Stimulated activated CD8-positive, alpha-beta memory T cell treated with anti-CD3 and anti-CD28 coated beads, Interleukin-2, amount 100 ng/mL, for 1 hour (primary cell): Measurements from ENCODE around the gene TNFSF8.

ENCODE experiments used
- DNase-seq, 2 donors: peaks; one replicate each; pipeline ENCODE4 v3.0.0-alpha.2; 2020; ENCODE audit warnings: low read depth in 2 of 2

Gene TNFSF8

DNA sequence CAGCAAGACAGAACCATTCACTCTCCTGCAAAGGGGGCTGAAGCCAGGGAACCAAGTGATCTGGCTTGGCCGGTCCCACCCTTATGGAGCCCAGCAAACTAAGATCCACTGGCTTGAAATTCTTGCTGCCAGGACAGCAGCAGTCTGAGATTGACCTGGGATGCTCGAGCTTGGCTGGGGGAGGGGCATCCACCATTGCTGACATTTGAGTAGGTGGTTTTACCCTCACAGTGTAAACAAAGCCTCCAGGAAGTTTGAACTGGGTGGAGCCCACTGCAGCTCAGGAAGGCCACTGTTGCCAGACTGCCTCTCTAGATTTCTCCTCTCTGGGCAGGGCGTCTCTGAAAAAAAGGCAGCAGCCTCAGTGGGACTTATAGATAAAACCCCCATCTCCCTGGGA lies 60.5 kb downstream of the TNFSF8 start:
- DNase-seq = no peak

DNA sequence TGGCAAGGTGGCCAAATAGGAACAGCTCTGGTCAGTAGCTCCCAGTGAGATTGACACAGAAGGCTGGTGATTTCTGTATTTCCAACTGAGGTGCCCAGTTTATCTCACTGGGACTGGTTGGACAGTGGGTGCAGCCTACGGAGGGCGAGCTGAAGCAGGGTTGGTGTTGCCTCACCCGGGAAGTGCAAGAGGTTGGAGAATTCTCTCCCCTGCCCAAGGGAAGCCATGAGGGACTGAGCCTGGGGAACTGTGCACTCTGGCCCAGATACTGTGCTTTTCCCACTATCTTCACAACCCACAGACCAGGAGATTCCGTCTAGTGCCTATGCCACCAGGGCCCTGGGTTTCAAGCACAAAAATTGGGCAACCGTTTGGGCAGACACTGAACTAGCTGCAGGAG lies 61.0 kb downstream of the TNFSF8 start:
- no peak for DNase-seq

DNA sequence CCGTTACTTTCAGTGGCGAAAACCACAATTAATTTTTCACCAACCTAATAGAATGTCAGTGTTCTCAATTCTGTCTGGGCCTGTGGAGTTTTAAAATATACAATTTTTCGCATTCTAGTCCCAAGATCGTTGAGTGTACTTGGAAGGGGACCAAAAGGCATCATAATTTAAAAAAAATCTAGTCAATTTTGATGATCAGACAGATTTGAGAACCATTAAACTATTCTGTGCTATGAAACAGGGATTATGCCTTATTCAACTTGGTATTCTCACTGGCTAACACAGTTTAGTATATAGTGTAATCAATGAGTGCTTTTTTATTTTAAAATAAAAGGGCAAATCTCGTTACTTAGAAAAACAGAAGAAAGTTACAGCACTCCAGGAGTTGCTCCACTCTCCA lies 63.1 kb downstream of the TNFSF8 start:
- DNase-seq = no peak

DNA sequence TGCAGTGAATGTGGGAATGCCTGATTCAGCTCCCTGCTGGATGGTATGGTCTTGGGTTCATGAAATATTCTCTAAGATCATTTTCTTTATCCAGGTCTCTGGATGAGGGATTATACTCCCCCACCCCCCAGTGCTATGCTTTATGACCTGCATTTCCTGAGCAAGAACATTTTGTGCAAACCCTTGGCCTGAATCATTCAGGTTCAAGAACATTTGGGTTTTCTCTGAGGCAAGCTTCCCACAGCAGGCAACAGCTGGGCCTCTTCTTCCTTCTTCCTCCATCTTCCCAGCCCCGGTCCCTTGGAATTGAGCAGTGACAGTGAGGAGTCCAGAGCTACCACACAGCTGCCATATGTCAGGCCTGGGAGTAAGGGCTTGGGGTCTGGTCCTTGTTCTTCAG lies 65.9 kb downstream of the TNFSF8 start:
- no peak for DNase-seq

DNA sequence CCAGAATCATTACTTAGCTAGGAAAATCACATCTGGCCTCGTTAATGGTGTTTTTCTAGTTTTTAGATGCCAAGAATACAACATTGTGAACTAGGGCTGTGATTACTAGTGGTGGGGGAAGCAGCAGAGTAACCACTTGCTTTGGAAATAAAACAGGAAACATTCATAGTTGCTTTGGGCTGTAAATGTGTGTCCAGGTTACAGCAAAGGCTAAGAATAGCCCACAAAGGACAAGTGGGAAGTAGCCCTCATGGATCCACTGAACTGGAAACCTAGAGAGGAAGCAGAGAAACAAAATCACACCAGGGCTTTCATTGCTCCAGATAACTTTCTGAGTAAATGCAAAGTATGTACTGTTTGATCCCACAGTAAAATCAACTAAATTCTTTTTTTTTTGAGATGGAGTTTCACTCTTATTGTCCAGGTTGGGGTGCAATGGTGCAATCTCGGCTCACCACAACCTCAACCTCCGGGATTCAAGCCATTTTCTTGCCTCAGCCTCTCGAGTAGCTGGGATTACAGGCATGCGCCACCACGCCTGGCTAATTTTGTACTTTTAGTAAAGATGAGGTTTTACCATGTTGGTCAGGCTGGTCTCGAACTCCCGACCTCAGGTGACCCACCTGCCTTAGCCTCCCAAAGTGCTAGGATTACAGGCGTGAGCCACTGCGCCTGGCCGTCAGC lies 68.3 kb downstream of the TNFSF8 start:
- DNase-seq = no peak

DNA sequence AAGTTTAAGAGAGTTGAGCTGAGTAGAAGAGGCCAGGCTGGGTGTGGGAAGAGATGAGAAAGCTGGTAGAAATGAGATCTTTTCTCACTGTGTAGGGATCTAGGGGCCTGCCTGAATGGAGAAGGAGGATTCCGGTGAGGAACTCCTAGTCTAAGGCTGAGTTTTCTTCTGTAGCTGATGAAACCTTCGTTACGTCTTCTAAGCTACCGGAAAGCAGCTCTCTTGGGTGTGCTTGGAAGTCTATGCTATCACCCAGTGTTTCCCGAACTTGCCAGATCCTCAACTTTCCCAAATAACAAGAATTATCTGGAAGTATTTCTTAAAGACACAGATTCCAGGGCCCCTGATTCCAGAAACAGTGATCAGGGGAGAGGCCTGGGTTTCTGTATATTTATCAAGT lies 69.1 kb downstream of the TNFSF8 start:
- no peak for DNase-seq

DNA sequence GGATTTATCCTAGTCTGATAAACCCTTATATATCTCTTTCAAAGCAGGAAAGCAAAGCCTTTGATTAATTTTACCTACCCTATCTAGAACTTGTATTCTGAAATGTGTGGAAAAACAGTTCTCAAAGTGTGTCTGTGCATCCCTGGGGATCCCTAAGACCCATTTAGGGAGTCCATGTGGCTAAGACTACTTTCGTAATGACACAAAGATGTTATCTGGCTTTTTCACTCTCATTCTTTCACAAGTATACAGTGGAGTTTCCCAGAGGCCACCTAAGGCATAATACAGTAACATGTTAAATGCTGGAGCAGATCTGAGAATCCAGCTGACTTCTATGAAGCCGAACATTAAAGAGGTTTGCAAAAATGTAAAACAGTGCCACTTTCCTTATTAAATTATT lies 70.2 kb downstream of the TNFSF8 start:
- no peak for DNase-seq

DNA sequence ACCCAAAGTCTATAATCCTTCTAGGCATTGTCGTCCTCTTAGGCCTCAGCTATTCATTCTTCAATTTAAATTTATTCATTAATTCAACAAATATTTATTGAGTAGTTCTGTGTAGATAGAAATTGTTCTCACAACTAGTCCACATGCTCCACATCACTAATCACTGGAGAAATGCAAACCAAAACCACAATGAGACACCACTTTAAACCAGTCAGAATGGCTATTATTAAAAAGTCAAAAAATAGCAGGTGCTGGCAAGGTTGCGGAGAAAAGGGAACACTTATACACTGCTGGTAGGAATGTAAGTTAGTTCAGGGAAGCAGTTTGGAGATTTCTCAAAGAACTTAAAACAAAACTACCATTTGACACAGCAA lies 73.5 kb downstream of the TNFSF8 start:
- no peak for DNase-seq

DNA sequence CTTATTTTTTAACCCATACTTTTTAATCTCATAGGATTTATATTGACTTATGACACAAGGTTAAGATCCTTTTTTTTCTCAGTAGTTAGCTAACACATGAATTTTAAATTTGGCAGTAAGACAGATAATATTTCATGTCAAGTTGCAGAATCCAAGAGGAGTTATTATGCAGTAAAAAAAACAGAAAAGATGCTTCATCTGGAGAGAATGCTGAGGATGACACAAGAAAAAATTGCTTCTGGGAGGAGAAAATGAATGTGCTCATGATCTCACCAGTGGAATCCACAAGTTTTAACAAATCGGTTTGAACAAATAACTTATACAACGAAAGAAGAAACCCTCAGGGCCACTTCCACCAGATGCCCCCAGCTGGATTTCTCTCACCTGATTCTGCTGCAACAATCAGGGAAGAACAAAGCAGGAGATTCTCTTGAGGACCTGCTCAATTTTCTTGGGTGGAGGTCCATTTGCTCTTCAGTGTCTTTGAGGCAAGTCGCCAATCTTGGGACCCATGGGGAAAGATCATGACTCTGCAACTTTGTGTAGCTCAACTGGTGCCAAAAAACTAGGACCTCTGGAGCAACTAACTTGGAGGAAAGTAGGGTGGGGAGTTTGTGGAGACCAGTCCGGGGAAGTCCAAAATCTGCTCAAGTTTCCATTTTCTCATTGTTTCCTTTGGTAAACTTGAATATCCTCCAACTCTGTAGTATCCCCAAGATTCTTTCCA lies 74.0 kb downstream of the TNFSF8 start:
- DNase-seq = no peak

DNA sequence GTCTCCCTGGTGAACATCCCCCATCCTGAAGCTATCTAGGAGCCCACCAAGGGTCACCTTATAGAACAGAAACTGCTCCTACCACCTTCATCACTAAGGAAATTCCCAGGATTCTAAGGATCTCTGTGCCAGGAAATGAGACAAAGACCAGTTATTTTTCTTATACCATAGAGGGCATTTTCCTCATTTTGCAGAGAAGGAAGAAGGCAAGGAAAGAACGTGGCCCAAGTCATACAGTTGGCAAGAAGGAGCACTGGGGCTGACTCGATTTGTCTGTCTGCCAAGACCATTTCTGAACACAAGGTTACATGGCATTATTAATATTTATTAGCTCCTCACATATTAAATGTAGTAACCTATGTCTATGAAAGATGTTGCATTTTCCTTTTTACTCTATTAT lies 74.9 kb downstream of the TNFSF8 start:
- no peak for DNase-seq

DNA sequence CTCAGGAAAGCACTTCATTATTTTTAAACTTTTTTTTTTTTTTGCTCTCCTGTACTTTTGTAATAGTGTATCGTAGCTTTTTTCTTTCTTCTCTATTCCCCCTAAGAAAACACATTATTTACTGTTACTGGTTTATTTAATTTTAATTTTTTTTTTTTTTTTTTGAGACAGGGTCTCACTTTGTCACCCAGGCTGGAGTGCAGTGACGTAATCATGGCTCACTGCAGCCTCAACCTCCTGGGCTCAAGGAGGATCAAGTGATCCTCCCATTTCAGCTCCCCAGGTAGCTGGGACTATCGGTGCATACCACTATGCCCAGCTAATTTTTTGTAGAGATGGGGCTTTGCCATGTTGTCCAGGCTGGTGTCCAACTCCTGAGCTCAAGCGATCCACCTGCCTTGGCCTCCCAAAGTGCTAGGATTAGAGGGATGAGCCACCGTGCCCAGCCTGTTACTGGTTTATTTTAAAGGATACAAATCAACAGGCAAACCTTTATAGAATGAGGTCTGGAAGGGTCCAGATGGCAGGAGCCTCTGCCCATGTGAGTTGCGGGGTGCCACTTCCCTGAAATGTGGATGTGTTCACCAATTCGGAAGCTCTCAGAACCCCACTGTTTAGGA lies 75.5 kb downstream of the TNFSF8 start:
- no peak for DNase-seq

DNA sequence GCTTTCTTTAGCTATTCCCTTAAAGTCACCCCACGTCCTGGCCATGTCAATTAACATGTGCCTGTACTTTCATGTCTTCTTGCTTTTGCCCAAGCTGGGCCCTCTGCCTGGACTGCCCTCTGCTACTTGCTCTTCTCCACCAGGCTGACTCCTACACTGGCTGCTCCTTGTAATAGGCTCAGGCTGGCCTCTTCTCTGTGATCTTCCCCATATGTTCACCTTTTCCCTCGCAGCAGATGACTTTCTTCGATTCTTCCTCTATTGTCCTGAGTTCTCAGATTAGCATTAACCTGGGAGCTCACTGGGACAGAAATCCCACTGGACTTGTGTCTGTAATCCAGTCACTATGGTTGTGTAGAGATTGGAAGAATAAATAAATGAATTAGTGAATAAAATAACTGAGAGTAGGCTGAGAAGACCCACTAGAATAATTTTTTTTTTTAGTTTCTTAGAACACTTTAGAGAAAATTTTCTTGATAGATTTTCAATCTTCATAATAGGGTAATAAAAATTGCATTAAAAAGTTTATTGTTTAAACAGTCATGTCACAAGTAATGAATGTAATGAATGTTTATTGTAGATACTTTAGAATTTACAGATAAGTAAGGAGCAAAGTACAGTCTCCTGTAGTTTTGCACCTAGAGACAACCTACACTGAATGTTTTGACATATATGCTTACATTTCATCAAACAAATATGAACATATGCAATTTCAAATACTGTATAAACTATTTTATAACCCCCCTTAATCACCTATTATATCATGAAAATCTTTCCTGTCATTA lies 77.1 kb downstream of the TNFSF8 start:
- DNase-seq = no peak

DNA sequence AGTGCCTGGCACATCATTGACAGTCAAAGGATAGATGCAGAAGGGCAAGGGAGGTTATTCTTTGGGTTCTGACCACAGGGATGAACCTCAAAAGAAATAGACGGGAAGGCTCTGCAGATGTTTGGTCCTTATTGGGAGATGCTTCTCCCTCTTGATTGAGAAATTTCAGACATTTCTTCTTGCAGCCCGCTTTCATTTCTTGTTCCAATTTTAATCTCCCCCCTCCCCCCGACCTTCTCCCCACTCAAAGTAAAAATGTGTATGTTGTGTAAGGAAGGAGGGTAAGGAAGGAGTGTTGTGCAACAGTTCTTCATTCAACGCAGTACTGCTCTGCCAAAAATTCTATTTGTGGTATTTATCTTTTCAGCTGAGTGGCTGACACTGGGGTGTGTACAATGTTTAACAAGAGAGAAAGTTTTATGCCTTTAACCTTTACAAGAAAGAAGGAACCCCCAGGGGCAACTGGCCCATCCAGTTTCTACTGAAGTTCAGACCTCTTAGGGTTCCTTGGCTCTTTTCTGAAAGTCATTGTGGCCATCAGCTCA lies 78.3 kb downstream of the TNFSF8 start:
- DNase-seq = no peak

DNA sequence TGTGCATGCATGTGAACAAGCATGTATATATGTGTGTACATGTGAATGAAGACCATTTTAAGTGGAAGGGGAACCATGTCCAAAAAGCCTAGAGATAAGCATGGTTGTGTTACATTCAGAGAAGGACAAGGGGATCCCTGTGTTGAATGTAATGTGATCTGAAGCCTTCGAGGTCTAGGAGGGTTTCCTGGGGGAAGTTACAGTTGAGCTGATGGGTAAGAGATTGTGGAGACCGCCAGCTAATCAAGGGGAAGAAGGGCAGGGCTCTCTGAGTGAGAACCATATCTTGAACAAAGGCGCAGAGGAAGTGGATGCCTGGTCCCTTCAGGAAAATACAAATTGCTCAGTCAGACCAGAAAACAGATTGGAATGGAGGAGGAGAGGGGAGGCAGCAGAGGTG lies 79.1 kb downstream of the TNFSF8 start:
- DNase-seq = no peak
